DMS79 (cell line): ENCODE results near the gene MGAT5.

ENCODE experiments used
- DNase-seq: peaks from one replicate; lab custom pipeline; 2025; lab: John Stamatoyannopoulos, UW

The MGAT5 gene

DNA sequence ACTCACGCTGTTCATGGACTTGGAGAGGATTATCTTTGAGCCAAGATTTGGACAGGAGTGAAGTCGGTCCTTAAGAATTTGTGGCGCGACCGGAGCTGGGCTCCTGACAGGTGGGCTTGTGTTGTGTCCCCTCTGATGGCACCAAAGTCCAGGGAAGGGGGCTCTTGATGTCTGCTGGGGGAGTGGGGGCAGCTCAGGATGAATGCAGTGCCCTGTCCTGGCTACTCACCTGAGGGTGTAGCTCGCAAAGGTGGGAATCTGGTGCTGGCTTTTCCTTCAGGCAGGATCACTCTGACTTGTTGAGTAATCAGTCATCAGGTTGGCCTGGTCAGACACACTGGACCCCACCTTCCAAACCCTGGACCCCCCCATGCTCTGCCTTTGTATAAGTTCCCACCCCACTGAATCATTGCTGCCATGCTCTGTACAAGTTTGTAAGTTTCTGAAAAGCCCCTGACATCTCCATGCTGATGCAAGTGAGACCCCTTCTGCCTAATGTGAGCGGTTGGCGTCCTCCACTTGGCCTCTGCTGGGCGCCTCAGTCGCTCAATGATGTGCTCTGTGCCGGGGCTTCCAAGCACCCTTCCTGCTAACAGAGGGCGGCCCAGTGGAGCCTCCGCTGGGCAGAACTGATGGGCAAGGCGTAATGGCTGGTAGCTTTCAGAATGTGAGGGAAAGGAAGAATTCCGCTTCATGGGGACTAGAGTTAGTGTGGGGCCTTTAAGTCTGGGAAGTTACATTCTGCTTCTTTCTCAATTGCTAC, 196.1 kb downstream of the MGAT5 start:
- no peak for DNase-seq

DNA sequence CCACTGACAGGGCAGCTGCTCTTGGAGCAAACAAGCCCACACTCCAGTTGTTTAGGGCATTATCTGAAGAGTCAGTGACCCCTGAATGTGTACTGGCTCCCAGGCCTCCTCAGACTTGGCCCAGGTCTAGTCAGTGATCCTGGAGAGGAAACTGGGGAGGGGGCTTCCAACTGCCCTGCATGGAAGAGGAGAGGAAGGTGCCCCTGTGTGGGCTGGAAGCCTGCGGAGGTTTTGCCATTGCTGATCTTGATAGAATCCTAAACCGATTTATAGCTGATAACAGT, 197.4 kb downstream of the MGAT5 start:
- DNase-seq = no peak

DNA sequence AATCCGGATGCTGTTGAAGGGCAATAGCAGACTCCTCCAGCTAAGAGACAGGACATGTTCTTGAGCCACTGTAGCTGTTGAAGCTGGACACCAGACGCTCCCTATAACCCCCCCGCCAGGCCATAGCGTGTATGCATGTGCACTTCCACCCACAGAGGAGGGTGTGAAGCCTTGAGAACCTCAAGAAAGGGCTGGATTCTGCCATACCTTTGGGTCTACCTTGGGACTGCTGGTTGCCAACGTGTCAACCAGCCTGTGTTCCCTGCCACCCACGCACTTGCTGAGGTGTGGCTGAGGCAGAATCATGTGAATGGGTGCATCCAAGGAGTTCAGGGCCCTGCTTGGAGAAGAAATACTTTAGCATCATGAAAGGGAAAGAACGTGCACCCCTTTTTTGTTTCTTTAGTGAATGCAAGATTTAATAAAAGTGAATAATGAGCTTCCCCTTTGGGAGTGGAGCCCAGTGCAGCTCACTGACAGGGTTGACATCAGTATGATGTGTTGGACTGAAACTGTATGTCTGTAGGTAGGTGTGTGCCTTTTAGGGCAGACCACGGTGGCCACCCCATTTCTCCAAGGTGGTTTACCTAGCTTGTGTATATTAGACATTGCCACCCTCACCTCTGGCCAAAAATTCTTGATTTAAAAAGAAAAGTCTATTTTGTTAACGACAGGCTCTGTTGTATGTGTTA, 198.3 kb downstream of the MGAT5 start:
- DNase-seq = no peak

DNA sequence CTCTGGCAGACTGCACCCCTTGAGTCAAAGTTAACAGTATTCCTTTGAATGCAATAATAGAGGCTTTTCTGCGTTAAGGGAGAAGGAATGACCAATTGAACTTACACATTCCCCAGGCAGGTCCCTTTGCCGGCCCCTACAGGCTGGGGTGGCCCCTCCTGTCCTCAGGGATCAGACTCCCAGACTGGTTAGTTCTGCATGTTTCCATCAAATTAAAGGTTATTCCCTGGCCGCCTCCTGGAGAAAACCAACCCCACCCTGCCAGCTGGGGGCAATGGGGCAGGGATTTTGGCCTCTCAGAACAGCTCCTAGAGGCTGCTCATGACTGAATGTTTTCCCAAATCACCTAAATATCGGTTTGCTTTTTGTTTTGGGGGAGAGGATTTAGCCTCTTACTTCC, 199.6 kb downstream of the MGAT5 start:
- DNase-seq = no peak

DNA sequence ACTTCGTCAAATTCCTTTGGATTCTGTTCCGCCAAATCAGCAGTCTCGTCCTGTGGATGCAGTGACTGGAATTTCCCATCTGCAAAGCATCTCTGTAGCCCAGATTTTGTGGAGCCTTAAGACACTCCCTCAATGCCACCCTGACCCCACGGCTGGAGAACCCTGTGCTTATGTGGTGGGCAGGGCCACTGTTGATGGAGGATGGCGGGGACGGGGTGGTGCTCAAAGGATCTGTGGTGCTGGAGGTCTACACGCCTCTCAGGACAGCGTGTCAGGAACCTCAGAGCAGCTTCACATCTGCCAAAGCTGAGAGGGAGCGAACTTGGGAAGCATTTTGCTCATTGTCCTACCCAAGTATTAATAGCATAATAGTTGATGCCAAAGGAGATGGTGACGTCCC, 200.1 kb downstream of the MGAT5 start:
- DNase-seq = no peak

DNA sequence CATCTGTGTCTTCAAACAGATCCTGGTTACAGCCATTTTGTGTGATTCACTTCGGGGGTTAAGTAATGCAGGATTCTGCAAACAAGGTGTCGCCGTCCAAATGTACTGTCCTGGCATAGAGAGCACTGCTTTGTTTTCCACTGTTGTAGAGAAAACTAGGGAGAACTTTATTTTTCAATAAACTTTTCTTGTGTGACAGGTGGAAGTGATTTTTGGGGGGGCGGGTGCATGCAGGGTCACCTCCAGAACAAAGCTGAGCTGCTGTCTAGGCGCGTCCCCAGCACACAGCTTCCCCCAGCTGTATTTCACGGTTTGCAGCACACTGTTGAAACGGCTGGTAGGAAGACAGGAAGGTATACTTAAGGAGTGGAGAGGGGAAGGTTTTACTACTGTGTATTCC, 200.6 kb downstream of the MGAT5 start:
- DNase-seq = no peak

DNA sequence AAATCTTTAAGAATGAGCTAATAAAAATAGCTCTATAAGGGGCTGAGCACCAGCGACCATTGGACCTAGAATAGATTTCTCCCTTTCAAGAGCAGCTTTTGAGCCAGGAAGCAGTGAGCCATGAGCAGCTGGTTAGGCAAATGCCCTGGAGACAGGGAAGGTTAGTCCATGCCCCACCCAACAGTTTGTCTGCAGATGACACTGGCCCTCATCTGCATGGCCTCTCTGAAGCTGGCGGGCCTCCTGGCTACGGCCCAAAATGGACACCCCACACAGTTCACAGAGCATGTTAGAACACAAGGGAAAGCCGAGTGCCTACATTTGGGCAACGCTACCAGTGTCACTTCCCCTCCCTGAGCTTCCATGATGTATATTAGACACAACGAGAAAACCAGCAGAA, 201.1 kb downstream of the MGAT5 start:
- no peak for DNase-seq

DNA sequence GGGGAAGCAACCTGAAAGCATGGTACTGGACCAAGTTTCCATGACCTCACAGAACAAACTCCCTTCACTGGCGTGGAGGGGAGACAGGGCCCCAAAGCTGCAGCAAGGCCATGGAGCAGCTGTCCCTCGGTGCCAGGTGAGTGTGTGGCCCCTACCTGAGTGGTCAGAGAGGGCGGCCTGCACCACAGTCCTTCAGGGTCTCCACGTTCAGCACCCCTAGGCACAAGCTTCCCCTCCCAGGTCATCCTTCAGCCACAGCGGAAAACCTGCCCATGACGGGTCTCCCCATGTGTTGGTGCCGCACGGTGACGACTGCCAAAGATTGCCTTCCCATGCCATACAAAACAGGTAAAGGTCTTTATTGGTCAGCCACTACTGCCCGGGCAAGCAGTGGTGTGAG, 201.6 kb downstream of the MGAT5 start:
- DNase-seq = no peak

DNA sequence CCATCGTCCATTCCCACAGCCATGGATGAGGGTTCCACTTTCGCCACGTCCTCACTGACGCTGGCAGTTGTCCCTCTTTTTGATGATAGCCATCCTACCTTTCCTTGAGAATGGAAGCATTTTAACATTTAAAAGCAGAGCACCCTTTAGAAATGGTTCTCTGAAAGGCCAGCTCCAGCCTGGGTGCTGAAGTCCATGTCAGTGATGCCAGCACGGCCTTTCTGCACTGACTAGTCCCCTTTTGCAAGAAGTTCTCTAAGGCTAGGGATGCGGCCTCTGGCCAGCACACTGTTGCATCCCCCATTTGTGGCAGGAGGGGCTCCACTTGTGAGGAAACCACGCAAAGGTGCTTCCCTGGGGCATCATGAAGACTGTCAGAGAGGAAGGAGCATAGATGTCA, 203.5 kb downstream of the MGAT5 start:
- DNase-seq = no peak

DNA sequence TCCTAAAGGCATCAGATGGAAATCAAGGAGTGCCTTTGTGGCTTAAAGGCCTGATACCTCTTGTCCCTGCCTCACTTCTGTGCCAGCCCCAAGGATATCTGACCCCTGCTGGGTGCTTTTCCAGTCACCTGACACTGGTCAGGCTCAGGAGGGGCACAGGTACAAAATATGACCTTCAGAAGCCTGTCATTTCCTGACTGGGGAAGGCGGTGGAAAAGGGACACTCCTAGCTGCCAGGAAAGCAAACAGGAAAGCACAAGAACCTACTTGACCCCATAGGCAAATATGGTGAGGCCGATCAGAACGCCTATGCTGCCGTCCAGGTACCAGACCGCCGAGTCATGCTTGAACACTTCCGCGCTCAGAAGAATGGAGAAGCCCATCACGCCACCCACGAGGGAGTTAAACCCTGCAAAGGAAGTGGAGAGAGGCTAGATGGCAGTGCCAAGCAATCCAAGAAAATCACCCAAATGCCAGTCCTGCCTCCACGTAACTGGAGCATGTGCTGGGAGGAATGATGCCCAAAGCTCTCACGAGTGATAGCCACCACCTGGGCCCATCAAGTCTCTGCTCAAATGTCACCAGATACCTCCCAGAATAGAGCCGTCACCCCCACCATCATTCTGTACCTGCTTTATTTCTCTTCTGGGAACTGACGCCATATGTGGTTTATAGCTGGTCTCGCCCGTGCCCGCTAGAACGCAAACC, 204.0 kb downstream of the MGAT5 start:
- DNase-seq = no peak

DNA sequence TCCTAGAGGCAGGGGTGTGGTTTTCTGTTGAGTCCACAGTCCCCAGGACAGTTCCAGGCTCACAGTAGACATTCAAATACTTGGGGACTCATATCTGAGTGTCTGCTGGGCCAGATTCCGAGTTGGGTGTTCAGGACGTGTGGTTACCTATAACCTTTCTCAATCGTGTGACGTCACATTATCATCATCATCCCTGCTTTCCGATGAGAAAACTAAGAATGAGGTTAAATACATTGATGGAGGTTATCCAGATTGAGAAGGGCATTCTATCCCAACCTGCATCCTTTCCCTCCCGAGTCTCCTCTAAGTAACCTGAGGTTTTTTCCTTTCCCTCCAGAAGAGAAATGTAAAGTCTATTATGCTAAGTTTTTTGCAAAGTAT, 204.6 kb downstream of the MGAT5 start:
- no peak for DNase-seq

DNA sequence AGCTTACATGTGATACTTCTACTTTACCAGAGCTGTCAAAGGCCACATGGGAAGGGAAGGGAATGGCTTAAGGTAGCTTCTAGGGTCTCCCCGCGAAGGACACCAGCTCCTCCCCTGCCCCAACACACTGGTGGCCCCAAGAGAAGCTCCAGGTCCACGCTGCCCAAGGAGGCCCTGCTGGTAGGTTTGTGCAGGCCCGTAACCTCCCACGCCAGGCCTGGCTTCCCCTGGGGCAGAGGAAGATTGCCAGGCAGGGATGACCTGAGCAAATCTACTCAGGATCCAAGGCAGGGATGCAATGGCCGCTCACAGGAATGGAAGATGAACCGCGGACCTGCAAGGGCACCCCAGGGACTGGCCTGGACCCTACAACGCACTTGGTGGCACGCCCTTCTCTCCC, 205.1 kb downstream of the MGAT5 start:
- no peak for DNase-seq

DNA sequence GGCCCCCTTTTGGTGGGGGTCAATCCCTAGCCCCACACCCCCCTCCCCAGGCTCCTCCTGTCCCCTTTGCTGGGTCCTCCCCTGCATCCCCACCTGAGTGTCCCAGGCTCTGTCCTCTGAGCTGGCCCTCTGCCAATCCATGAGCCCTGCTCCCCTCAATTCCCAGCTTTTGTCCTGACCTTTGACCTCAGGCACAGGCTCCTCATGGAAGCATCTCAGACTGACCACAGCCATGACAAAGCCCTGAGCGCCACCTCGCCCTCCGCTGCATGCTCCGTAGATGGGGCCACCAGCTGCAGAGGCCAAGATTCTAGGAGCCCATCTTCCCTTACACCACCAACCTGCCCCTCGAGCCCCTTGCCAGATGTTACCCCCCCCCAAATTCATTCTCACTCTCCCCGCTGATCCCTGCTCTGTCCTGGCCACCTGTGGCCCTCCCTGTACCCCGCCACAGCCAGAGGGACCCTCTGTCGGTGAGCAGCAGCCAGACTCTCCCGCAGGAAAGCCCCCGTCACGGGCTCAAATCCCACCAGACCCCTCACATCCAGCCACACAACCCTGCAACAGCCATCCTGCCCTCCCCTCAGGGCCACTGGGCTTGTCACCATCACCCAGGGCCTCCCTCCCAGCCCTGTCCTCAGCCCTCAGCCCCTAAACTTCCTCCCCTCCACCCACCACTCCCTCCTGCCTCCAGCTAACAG, 206.0 kb downstream of the MGAT5 start:
- no peak for DNase-seq

DNA sequence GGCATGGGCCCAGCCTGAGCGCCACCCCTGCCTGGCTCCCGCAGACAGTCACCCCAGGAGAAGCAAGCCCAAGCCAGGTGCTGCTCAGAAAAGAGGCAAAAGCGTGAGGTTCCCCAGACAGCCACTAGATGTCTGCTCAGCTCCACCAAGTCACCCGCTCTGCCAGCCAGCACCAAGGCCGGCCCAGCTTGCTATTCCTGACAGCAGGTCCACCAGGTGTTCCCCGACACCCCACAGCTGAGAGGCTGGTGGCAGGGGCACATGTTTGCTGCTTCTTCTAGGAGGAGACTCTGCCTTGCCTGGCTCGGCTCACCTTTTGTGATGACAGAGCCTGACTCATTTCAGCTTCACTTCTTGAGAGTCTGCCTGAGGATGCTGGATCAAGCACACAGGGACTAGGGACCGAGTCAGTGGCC, 206.7 kb downstream of the MGAT5 start:
- DNase-seq = peak; percentile 19

DNA sequence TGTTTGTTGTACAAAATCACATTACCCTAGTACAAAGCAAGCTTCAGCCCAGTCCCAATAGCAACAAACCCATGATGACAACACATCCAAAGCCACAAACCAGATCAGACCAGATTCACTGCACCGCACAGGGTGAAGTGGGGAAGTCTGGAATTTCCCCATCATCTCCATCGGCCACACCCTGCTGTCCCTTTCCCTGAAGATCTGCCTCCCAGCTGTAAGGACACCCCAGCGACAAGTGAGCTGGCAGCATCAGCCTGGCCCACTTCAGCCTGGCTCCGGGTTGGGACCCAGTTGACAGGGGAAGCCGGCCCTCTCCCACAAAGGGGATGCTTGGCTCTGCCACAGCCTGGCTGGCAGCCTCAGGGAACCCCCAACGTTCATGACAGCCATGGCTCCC, 207.6 kb downstream of the MGAT5 start:
- no peak for DNase-seq

DNA sequence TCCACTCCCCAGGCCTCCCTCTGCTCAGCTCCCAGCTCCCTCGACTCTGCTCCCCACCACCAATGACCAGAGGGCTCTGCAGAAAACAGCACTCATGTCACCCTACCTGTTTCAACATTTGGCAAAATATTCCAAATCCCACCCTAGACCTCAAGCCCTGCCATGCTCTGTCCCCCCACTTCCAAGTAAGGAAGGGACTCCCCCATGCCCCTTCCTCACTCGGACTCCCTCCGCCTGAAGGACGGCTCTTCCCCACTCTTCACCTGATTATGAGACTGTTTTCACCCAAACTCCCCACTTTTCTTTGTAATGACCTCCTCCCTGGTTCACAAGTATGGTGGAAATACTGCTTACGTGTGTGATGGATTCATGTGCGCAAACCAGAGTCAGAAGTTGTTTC, 208.4 kb downstream of the MGAT5 start:
- no peak for DNase-seq

DNA sequence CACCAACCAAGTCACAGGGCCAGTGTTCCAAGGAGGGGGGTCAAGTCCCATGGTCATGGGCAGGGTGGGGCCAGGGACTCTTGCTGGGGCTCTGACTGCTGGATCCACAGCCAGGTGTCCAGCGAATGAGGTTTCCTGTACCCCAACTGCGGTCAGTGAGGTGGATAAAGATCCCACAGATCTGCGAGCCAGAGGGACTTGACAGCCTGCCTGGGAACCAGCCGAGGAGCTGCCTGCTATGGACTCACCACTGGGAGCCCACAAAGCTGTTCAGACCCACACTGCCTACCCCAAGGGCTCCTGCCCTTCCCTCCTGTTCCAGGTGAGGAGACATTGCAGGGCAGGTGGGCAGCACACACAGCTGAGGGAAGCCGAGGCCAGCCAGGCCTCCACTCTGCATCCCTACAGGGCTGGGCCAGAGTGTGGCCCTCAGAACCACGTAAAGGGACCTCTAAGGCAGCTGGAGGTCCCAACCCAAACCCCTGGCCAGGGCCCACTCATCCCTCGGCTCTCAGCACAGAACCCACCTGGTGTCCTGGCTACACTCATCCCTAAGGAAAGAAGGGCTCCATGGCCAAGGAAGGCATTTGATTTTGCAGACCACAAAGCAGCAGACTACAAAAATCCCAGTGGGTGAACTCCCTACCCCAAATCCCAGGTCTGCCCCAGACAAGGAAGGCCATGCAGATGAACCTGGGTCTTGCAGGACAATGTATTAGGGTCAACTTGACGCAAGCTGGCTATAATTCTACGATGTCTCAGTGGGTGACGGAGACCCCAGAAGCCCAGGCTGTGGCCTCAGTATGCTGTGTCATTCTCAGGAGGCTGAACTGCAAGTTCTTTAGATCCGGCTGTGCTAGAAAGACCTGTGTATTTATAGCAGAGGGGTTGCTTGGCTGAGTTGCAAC, 209.2 kb downstream of the MGAT5 start:
- DNase-seq = no peak

DNA sequence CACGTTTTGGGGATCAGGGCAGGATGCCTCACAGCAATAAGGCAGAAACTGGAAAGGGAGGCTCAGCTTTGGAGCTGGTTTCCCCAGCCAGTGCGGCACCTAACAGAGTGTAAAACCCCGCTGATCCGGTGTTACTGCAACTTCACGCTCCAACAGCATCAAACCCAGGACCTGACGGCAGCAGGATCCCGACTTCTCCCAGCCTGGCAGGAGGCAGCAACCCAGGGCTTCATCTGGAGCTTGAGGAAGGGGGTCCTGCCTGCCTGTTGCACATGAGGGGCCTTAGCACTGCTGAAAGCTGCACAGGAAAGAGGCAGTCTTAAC, 209.8 kb downstream of the MGAT5 start:
- DNase-seq = no peak

DNA sequence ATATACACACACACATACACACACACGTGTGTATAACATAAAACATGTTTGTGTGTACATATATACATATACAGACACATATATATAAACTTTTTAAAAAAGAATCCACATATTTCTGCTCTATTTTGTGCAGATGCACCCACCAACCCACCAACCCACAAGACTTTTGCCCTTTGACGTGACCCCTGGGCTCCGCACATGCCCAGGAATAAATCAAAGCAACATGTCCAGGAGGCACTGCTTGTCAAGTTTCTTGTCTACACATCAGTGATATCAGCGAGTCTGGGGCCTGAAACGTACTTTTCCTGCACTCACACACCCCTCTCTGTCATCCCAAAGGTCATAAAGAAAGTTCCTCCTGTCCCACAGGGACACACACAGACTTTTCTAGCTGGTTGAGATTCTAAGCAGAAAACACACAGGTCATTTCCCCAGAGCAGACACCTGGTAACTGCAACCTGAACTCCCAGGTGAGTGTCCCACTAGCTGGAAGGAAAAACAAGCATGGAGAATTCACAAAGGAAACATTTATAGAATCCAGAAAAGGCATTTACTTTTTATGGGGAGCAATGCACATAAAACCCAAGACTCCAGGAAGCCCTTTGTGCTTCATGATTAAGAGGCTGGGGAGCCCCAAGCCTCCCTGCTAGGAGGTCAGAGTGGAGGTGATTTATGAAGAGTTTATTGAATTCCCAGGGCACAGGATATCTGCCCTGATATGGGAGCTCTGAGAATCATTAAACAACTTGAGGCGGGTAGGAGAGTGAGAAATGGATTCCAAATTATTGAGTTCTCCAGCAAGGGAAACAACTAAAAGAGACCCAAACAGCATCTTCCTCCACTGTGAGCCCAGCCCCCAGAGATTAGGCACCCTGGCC, 211.6 kb downstream of the MGAT5 start:
- no peak for DNase-seq

DNA sequence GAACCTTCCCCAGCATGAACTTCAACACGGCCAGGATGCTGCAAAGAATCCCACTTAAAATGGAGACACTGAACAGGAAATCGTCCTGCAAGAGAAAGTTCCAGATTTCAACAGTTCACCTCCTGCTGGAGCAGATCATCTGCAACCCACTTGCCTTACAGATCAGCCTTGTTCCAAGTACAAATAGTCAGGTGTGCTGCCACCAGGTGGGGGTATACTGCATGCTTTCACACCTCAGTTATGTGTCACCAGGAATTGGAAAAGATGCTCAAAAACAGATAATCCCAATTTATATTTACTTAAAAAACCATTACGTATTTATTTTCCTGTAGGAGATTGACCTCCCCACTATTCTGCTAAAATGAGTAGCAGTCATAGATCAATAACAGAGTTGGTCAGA, 212.3 kb downstream of the MGAT5 start:
- no peak for DNase-seq

DNA sequence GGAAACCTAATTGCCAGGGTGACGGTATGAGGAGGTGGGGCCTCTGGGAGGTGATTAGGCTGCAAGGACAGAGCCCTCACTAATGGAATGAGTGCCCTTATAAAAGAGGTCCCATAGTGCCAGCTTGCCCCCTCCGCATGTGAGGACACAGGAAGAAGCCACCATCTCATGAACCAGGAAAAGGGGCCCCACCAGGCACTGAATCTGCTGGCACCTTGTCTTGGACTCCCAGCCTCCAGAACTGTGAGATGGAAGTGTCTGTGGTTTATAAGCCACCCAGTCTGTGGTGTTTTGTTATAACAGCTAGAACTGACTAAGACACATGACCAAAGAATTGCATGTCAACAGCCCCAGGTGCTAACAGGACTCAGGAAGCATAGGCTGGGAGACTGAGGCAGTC, 214.3 kb downstream of the MGAT5 start:
- no peak for DNase-seq
